Lung (tissue), 12 donors: ENCODE results near the gene SSBP1. TPM values are rescaled to one million over a fixed set of nuclear protein-coding genes. Genes with fewer than 3 reads are reported as not detected.

Experiments used
- ATAC-seq: fragments of 200-7000 bp; cut with Tn5 transposase; one replicate; pipeline ENCODE4 v1.9.1; 2020; ENCODE audit warnings: moderate number of reproducible peaks; ENCODE audit not compliant: insufficient read depth, low FRiP score
- DNase-seq, 3 donors: peaks; one replicate each; pipeline ENCODE4 v3.0.0-alpha.2; 2013 to 2017
- H3K27ac ChIP-seq, 2 donors: one replicate each; pipeline ENCODE4 v1.5.1; 2013; ENCODE audit warnings: mild to moderate bottlenecking in 2 of 2, moderate library complexity in 2 of 2, control low read depth in 1 of 2, inconsistent platforms in 1 of 2, low read depth in 1 of 2, low read length in 1 of 2
- H3K27me3 ChIP-seq, 3 donors: one replicate each; pipeline ENCODE4 v1.5.1; 2013; ENCODE audit warnings: low read length in 2 of 3; ENCODE audit not compliant: control insufficient read depth in 3 of 3, insufficient read depth in 3 of 3
- H3K36me3 ChIP-seq, 4 donors: one replicate each; pipeline ENCODE4 v1.5.1; 2013; ENCODE audit warnings: low read length in 4 of 4, mild to moderate bottlenecking in 1 of 4, moderate library complexity in 1 of 4; ENCODE audit not compliant: control insufficient read depth in 4 of 4, insufficient read depth in 4 of 4
- H3K4me1 ChIP-seq, 5 donors: one replicate each; pipeline ENCODE4 v1.5.1; 2013; ENCODE audit warnings: low read length in 5 of 5, mild to moderate bottlenecking in 2 of 5, moderate library complexity in 1 of 5; ENCODE audit not compliant: control insufficient read depth in 5 of 5, insufficient read depth in 5 of 5
- H3K4me3 ChIP-seq: one replicate; pipeline ENCODE4 v1.5.1; 2013; ENCODE audit warnings: mild to moderate bottlenecking, control low read depth, moderate library complexity
- H3K9ac ChIP-seq, 2 donors: one replicate each; pipeline ENCODE4 v1.5.1; 2013; ENCODE audit warnings: low read length in 2 of 2, control low read depth in 1 of 2; ENCODE audit not compliant: insufficient read depth in 1 of 2
- H3K9me3 ChIP-seq, 4 donors: one replicate each; pipeline ENCODE4 v1.5.1; 2013; ENCODE audit warnings: low read length in 3 of 4, mild to moderate bottlenecking in 1 of 4, moderate library complexity in 1 of 4; ENCODE audit not compliant: control insufficient read depth in 4 of 4, insufficient read depth in 3 of 4
- CTCF ChIP-seq: IDR thresholded peaks from 2 replicates; pipeline ENCODE4 v1.5.1; 2012; ENCODE audit warnings: mild to moderate bottlenecking; ENCODE audit errors: control extremely low read depth, extremely low read depth
- WGBS, 2 donors: extraction: QIAGEN DNeasy Blood & Tissue Kit; methylation state at CpG; one replicate each; pipeline ENCODE4 v1.1.7; 2013; 5-methylcytosine and 5-hydroxymethylcytosine counted together
- polyA plus RNA-seq, 2 donors: library from polyadenylated mRNA; stranded (reverse); fragments of 200-250 nt; gene quantifications; one replicate each; pipeline ENCODE4 v1.2.1, GENCODE V29; 2013
- total RNA-seq, 2 donors: library from RNA; depleted of rRNA in 1 of 2; stranded (reverse); fragments of >200 nt in 1 of 2; gene quantifications; one replicate each; pipeline ENCODE4 v1.2.1, GENCODE V29; 2014 to 2021
- donor health status: control.
- donor health status: control.
- donor health status: Bipolar disorder and iron deficiency.
- donor health status: healthy.
- donor health status: DM: yes; HTN: yes; CAD: no.

SSBP1 gene
- total and polyA plus RNA-seq, 4 donors: 96.8 to 263 (median 136) TPM

DNA sequence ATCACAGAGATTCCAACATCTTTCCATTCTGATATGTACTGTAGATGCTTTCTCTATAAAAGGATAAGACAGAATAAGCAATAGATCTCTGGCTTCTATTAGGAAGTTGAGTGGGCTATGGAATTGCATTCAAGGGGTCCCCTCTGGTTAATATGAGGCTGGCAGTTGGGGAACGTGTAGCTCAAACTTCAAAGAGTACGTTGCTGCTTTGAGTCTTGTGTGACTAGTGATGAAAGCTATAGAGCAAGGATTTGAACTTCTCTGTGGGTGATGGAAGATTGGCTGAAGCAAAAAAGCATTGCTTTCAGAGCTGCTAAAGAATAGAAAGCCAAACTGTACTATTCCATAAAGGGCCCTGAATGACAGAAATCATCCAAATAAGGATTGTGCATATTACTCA lies 23.6 kb upstream of the SSBP1 start:
- DNase-seq: no peak
- no peak for TF ChIP-seq CTCF
- H3K4me3 ChIP-seq: no peak overlapping the region
- H3K27me3 ChIP-seq: no peaks in the 10 kb centered on the region
- H3K4me1 ChIP-seq: no peaks in the 10 kb centered on the region
- no peak overlapping the region for H3K9ac ChIP-seq
- H3K9me3 ChIP-seq: no peaks in the 10 kb centered on the region
- WGBS, 2 donors: 83 to 84% methylated on average over 2 of the region's 2 CpGs
- no peak for ATAC-seq
- no peaks in the 10 kb centered on the region for H3K36me3 ChIP-seq
- H3K27ac ChIP-seq: no peak overlapping the region

DNA sequence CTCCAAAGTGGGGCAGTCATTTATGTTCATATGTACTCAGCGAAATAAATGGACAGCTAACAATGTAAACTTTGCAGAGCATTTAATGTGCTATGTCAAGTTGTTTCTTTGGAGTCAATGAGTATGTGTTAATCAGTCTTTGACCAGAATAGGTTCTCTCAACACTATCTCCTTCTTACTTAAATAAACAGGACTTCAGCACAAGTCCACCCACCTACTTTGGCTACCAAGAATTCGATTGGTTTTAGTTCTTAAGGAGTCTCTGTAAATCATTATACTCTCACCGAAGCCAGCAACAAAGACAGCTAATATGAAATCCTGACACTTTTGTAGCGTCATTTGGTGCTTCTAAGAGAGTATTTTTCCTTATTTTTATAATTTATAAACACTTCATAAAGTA lies 23.1 kb upstream of the SSBP1 start:
- Histone ChIP-seq H3K4me3 (no peak overlapping the region), H3K27ac (no peak overlapping the region), H3K36me3 (no peaks in the 10 kb centered on the region), H3K27me3 (no peaks in the 10 kb centered on the region), H3K4me1 (no peaks in the 10 kb centered on the region), H3K9ac (no peak overlapping the region), H3K9me3 (no peaks in the 10 kb centered on the region)
- ATAC-seq (no peak), DNase-seq (no peak)
- no peak for TF ChIP-seq CTCF
- WGBS, 2 donors: 61 to 80% methylated on average over 4 of the region's 4 CpGs

- no peak for TF ChIP-seq CTCF
- no peak overlapping the region for H3K27ac ChIP-seq
- H3K9me3 ChIP-seq: no peaks in the 10 kb centered on the region
- 81 to 91% methylated on average over 6 of the region's 6 CpGs for WGBS, 2 donors
- ATAC-seq (no peak), DNase-seq (no peak)
- no peak overlapping the region for H3K9ac ChIP-seq
- H3K36me3 ChIP-seq: no peaks in the 10 kb centered on the region
- no peaks in the 10 kb centered on the region for H3K4me1 ChIP-seq
- H3K4me3 ChIP-seq: no peak overlapping the region
- no peaks in the 10 kb centered on the region for H3K27me3 ChIP-seq
Observed at GRCh38 chr7:141715794-141716689, 22.1 kb upstream of the SSBP1 start.
